Stomach smooth muscle (tissue), 2 donors: ENCODE measurements around the gene ST8SIA6.

ENCODE experiments used
- H3K27ac ChIP-seq: one replicate; pipeline ENCODE4 v1.7.0; 2013; ENCODE audit warnings: mild to moderate bottlenecking, low read length, inconsistent platforms
- H3K27me3 ChIP-seq, 2 donors: one replicate each; pipeline ENCODE4 v1.7.0; 2013; ENCODE audit warnings: low read length in 2 of 2; ENCODE audit not compliant: insufficient read depth in 2 of 2, control insufficient read depth in 1 of 2
- H3K36me3 ChIP-seq, 2 donors: one replicate each; pipeline ENCODE4 v1.7.0; 2013; ENCODE audit warnings: low read length in 2 of 2; ENCODE audit not compliant: control insufficient read depth in 2 of 2, insufficient read depth in 2 of 2
- H3K4me1 ChIP-seq: one replicate; pipeline ENCODE4 v1.7.0; 2013; ENCODE audit warnings: low read length; ENCODE audit not compliant: control insufficient read depth, insufficient read depth
- H3K4me3 ChIP-seq, 2 donors: one replicate each; pipeline ENCODE4 v1.7.0; 2013; ENCODE audit warnings: low read length in 2 of 2
- H3K9ac ChIP-seq, 2 donors: one replicate each; pipeline ENCODE4 v1.7.0; 2013; ENCODE audit warnings: low read length in 2 of 2, mild to moderate bottlenecking in 1 of 2
- H3K9me3 ChIP-seq, 2 donors: one replicate each; pipeline ENCODE4 v1.7.0; 2013; ENCODE audit warnings: low read length in 2 of 2; ENCODE audit not compliant: control insufficient read depth in 2 of 2
- donor health status: healthy.
- donor health status: Pancreatic carcinoma.

Gene ST8SIA6

DNA sequence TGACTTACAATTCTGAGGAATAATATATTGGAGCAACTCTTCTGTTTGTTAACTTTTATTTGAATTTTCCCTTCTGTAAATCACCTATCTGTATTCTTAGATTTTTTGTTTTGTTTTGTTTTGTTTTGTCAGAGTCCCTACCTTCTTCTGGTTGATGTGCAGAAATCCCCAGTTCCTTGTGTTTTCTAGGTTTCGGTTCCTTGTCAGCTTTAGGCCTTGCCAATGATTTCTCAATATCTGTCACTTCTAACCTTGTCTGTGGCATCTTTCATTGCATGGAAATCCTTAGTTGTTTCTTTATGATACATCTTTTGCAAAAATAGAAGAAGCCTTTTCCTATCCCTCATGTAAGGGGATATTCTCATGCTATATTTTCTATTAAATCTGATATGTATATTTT lies 21.7 kb upstream of the ST8SIA6 start:
- no peak overlapping the region for H3K27ac ChIP-seq
- no peaks in the 10 kb centered on the region for H3K36me3 ChIP-seq
- no peak overlapping the region for H3K9ac ChIP-seq
- H3K4me1 ChIP-seq = no peaks in the 10 kb centered on the region
- no peak overlapping the region for H3K4me3 ChIP-seq
- no peaks in the 10 kb centered on the region for H3K9me3 ChIP-seq
- H3K27me3 ChIP-seq = no peaks in the 10 kb centered on the region

DNA sequence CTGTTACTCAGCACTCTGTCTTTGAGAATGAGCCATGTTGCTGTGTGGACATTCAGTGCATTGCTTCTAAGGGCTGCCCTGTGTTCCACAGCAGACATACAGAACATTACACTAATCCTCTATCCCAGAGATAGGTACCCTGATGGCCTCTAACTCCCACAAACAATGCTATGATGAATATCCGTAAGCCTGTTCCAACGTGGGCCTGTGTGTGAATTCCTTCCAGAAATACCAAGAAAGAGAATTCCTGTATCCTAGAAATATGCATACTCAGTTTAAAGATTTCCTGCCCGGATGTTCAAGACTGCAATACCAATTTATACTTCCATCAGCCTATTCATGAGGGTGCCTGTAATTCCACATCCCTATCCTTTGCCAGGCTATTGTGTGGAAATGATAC lies 21.3 kb upstream of the ST8SIA6 start:
- no peaks in the 10 kb centered on the region for H3K27me3 ChIP-seq
- no peaks in the 10 kb centered on the region for H3K36me3 ChIP-seq
- no peak overlapping the region for H3K27ac ChIP-seq
- H3K9me3 ChIP-seq = no peaks in the 10 kb centered on the region
- no peaks in the 10 kb centered on the region for H3K4me1 ChIP-seq
- no peak overlapping the region for H3K9ac ChIP-seq
- no peak overlapping the region for H3K4me3 ChIP-seq

DNA sequence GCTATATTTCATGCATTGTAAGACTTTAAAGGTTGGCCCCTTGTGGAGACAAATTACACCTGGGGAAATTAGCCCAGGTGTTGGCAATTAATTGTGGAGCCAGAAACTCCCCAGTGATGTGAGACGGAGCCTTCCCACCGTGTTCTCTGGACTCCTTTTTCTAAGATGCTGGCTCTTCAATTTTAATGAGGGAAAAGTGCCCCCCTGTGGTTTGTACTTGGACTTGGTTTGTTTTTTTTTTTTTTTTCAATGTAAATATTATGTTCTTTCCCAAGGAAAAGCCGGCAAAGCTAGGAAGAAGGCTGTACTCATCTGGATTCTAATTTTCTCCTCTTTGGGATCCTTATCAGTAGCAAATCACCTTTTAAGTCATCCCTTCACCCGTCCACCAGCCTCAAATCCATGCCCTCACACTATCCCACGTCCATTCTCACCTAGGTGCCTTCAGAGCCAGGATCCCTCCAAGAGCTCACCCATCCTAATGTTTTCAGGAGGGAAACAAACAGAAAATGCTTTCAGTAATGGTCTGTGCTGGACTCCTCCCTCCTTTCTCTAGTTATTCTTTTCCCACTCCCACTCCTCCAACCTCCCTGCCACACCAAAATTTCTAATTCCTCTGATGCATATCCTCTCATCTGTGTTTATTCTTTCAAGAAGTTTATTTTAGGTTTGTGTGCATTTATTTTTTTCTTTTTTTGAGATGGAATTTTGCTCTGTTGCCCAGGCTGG lies 20.4 kb upstream of the ST8SIA6 start:
- no peak overlapping the region for H3K27ac ChIP-seq
- H3K4me1 ChIP-seq = no peaks in the 10 kb centered on the region
- no peaks in the 10 kb centered on the region for H3K27me3 ChIP-seq
- no peak overlapping the region for H3K4me3 ChIP-seq
- H3K9me3 ChIP-seq = no peaks in the 10 kb centered on the region
- no peaks in the 10 kb centered on the region for H3K36me3 ChIP-seq
- no peak overlapping the region for H3K9ac ChIP-seq

DNA sequence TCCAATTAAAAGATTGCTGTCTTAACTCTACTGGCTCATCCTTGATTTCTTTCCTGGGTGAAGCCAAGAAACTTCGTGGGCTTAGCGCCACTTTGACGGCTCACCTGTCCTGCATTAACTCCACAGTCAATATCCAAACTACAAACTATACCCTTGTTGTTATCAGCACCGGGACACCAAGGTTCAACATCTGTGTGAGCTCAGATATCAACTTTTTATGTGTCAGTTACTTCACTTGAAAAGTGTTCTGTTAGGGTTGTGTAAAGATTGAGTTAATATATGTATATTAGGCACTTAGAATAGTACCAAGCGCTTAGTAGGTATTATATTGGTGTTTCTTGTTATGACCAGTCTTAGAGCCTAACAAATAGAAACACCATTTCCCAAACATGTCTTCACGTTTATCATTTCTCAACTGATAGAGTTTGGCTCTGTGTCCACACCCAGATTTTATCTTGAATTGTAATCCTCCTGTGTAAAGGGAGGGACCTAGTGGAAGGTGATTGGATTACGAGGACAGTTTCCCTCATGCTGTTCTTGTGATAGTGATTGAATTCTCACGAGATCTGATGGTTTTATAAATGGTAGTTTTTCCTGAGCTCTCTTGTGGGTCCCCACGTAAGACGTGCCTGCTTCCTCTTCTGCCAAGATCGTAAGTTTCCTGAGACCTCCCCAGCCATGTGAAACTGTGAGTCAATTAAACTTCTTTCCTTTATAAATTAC lies 19.0 kb upstream of the ST8SIA6 start:
- Histone ChIP-seq H3K27ac (no peak overlapping the region), H3K4me1 (no peaks in the 10 kb centered on the region), H3K4me3 (no peak overlapping the region), H3K9me3 (no peaks in the 10 kb centered on the region), H3K27me3 (no peaks in the 10 kb centered on the region), H3K36me3 (no peaks in the 10 kb centered on the region), H3K9ac (no peak overlapping the region)

DNA sequence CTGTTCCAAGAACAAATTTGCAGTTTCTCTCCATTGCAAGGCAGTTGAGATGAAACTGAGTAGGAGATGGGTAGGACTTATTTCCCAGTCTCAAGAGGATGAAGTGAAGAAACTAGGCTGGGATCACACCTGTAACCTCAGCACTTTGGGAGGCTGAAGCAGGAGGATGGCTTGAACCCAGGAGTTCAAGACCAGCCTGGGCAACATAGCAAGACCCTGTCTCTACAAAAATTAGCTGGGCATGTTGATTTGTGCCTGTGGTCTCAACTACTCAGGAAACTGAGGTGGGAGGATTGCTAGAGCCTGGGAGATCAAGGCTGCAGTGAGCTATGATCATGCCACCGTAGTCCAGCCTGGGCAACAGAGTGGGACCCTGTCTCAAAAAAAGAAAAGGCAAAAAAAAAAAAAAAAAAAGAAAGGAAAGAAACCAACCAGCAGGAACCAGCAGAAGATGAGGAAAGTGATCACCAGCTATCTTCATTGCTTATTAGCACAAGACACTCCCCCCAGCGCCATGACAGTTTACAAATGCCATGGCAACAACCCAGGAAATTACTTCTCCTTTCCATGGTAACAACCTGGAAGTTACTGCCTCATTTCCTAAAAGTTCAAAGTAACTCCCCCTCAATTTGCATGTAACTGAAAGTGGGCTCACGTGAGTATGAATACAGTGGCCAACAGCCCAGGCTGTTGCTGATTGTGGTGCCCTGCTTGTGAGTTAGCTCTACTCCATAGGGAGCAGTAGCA lies 18.3 kb upstream of the ST8SIA6 start:
- Histone ChIP-seq H3K27ac (no peak overlapping the region), H3K4me1 (no peaks in the 10 kb centered on the region), H3K36me3 (no peaks in the 10 kb centered on the region), H3K4me3 (no peak overlapping the region), H3K9me3 (no peaks in the 10 kb centered on the region), H3K9ac (no peak overlapping the region), H3K27me3 (no peaks in the 10 kb centered on the region)

DNA sequence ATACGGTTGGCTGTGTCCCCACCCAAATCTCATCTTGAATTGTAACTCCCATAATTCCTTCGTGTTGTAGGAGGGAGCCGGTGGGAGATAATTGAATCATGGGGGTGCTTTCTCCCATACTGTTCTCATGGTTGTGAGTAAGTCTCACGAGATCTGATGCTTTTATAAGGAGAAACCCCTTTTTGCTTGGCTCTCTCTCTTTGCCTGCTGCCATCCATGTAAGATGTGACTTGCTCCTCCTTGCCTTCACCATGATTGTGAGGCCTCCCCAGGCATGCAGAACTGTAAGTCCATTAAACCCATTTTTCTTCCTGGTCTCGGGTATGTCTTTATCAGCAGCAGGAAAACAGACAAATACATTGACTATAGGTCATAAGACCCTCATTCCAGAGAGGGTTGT lies 15.9 kb upstream of the ST8SIA6 start:
- Histone ChIP-seq H3K36me3 (no peaks in the 10 kb centered on the region), H3K9me3 (no peaks in the 10 kb centered on the region), H3K4me1 (no peaks in the 10 kb centered on the region), H3K27me3 (no peaks in the 10 kb centered on the region), H3K4me3 (no peak overlapping the region), H3K27ac (no peak overlapping the region), H3K9ac (no peak overlapping the region)

DNA sequence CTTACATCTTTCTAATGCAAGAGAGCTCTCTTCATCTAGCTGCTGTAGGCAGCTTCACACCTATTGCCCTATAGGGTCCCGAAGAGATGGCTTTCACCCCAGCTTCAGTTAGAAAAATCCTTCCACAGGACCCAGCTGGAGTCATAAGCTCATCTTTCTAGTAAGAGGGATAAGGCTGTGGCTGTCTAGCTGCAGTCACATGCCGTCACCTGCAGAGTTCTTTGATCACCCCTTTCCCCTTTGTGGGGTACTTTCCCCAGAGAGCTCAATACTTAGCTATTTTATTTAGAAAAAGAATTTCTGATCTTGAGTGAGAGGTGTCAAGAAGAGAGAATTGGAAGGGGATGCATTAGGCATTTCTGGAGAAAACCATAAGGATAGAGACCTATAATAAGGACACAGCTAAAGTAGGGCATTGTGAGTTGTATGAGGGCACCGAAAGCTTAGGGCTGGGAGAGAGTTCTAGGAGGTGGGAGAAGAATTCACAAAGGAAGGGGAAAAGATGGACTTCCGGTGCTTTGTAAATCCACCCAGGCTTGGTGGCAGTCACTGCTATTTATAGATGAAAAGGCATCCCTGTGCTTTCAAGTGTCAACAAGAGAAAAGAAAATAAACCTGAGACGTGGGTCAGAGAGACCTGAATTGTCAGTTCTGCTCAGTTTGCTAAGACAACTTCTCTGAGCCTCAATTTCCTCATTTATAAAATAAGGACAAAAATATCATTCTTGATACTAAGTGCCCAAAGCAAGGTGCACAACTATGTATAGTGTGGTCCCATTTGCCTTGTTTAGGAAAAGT lies 11.1 kb upstream of the ST8SIA6 start:
- H3K27ac ChIP-seq = no peak overlapping the region
- H3K9me3 ChIP-seq = no peaks in the 10 kb centered on the region
- H3K36me3 ChIP-seq = no peaks in the 10 kb centered on the region
- H3K4me3 ChIP-seq = no peak overlapping the region
- peaks cover 0 to 2% of the 10 kb centered on the region in 2 donors for H3K27me3 ChIP-seq
- H3K9ac ChIP-seq = no peak overlapping the region
- no peaks in the 10 kb centered on the region for H3K4me1 ChIP-seq

DNA sequence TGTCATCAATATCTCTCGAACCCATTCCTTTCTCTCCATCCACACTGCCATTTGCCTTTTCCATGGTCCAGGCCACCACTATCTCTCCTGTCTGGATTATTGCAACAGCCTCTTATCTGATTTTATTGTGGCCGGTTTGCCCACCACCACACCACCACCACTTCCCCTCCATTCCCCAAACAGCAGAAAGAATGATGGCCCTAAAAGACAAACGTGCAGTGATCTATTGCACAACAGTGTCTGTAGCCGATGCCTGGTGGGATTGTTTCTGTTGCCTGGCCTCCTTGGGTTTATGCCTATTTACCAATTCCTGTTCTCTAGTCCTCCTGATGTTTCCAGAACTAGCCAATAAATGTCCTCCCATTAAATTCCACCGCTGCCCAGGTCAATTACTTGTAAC lies 10.2 kb upstream of the ST8SIA6 start:
- Histone ChIP-seq H3K27me3 (peaks cover 0 to 2% of the 10 kb centered on the region in 2 donors), H3K4me3 (no peak overlapping the region), H3K36me3 (no peaks in the 10 kb centered on the region), H3K4me1 (no peaks in the 10 kb centered on the region), H3K27ac (no peak overlapping the region), H3K9me3 (no peaks in the 10 kb centered on the region), H3K9ac (no peak overlapping the region)

DNA sequence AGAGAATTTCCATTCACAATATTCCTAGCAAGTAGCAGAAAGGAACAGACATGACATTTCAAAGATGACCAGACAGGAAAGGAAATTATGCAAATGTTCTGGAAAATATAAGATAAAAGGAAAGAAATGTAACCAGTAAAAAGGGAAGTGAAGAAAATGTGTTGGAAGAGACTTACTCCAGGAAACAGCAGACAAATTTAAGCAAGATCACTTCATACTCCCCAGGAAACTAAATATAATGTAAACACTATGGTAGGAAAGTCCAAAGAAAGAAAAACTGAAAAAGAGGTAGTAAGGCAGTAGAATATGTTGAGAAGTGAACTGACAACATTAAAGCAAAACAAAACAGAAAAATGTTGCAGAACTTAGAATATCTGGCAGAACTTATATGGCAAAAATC lies 6.4 kb upstream of the ST8SIA6 start:
- Histone ChIP-seq H3K9me3 (no peaks in the 10 kb centered on the region), H3K27me3 (peaks cover 2 to 8% of the 10 kb centered on the region in 2 donors), H3K27ac (no peak overlapping the region), H3K9ac (no peak overlapping the region), H3K4me1 (no peaks in the 10 kb centered on the region), H3K36me3 (no peaks in the 10 kb centered on the region), H3K4me3 (no peak overlapping the region)

DNA sequence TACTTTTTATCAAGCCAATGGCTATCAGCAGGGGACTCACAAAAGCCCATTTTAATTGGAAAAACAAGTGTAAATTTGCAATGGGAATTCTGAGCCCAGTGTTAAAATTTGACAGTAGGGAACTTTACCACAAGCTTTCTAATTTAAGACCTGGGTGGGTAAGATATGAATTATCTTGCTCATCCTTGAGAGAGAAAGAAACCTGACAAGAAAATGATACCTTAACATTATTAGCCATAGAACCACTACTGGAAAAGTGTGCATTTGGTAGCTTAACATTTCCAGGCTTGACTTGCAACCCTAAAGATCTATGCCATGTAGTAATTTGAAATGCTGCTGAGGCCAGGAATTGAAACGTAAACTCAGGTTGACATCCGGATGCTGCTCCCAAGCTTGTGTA lies 2.7 kb upstream of the ST8SIA6 start:
- no peak overlapping the region for H3K27ac ChIP-seq
- no peak overlapping the region for H3K9ac ChIP-seq
- no peaks in the 10 kb centered on the region for H3K36me3 ChIP-seq
- peaks cover 18 to 38% of the 10 kb centered on the region in 2 donors for H3K27me3 ChIP-seq
- no peak overlapping the region for H3K4me3 ChIP-seq
- peaks cover 6% of the 10 kb centered on the region for H3K4me1 ChIP-seq
- peaks cover 0 to 6% of the 10 kb centered on the region in 2 donors for H3K9me3 ChIP-seq
